Keratinocyte (primary cell): ENCODE results near the gene IFT122. TPM values are rescaled to one million over a fixed set of nuclear protein-coding genes. Genes with fewer than 3 reads are reported as not detected.

ENCODE experiments used
- DNase-seq: peaks from one replicate; pipeline ENCODE4 v3.0.0-alpha.2; 2011; ENCODE audit warnings: low read depth, missing footprints, low spot score
- FAIRE-seq: peaks from 2 replicates; lab custom pipeline; 2011; peaks lifted over from hg19 to GRCh38; lab: Jason Lieb, UNC
- H2AFZ ChIP-seq: 2 replicates; pipeline ENCODE4 v1.6.0; 2012; ENCODE audit warnings: low read length, control low read depth, inconsistent platforms; ENCODE audit not compliant: control insufficient read depth
- H3K27ac ChIP-seq: 2 replicates; pipeline ENCODE4 v1.5.1; 2011; ENCODE audit warnings: low read length; ENCODE audit not compliant: control insufficient read depth, insufficient read depth
- H3K27me3 ChIP-seq: 3 replicates; pipeline ENCODE4 v1.6.0; 2011; ENCODE audit warnings: low read length; ENCODE audit not compliant: control insufficient read depth, insufficient read depth; ENCODE audit errors: extremely low read depth
- H3K36me3 ChIP-seq, 2 experiments: 2 replicates in 1 of 2; 3 replicates in 1 of 2; pipeline ENCODE4 v1.5.1; 2011; ENCODE audit warnings: low read length in 2 of 2, mild to moderate bottlenecking in 1 of 2; ENCODE audit not compliant: control insufficient read depth in 2 of 2, insufficient read depth in 2 of 2; ENCODE audit errors: extremely low read depth in 1 of 2
- H3K4me1 ChIP-seq: 3 replicates; pipeline ENCODE4 v1.5.1; 2011; ENCODE audit warnings: low read length; ENCODE audit not compliant: control insufficient read depth, insufficient read depth; ENCODE audit errors: extremely low read depth
- H3K4me2 ChIP-seq: 3 replicates; pipeline ENCODE4 v1.6.0; 2011; ENCODE audit warnings: low read depth, low read length; ENCODE audit not compliant: control insufficient read depth, insufficient read depth; ENCODE audit errors: extremely low read depth
- H3K4me3 ChIP-seq, 3 experiments: fragments of 200-600 bp in 1 of 3; sonication (generic) in 1 of 3; 2 replicates in 2 of 3; 3 replicates in 1 of 3; pipeline ENCODE4 v1.5.1; 2011 to 2016; ENCODE audit warnings: low read length in 3 of 3, mild to moderate bottlenecking in 3 of 3, control low read depth in 2 of 3, inconsistent platforms in 1 of 3, low read depth in 1 of 3, mixed read lengths in 1 of 3, mixed run types in 1 of 3, moderate library complexity in 1 of 3; ENCODE audit not compliant: control insufficient read depth in 2 of 3, insufficient read depth in 2 of 3; ENCODE audit errors: extremely low read depth in 1 of 3
- H3K79me2 ChIP-seq: 2 replicates; pipeline ENCODE4 v1.6.0; 2012; ENCODE audit warnings: low read length; ENCODE audit not compliant: control insufficient read depth, insufficient read depth
- H3K9ac ChIP-seq: 3 replicates; pipeline ENCODE4 v1.6.0; 2011; ENCODE audit warnings: low read length; ENCODE audit not compliant: control insufficient read depth, insufficient read depth; ENCODE audit errors: extremely low read depth
- H3K9me1 ChIP-seq: 3 replicates; pipeline ENCODE4 v1.6.0; 2011; ENCODE audit warnings: low read length; ENCODE audit not compliant: control insufficient read depth, insufficient read depth; ENCODE audit errors: extremely low read depth
- H3K9me3 ChIP-seq: 2 replicates; pipeline ENCODE4 v1.5.1; 2012; ENCODE audit warnings: low read depth, low read length; ENCODE audit not compliant: control insufficient read depth
- H4K20me1 ChIP-seq: 3 replicates; pipeline ENCODE4 v1.6.0; 2011; ENCODE audit warnings: low read length; ENCODE audit not compliant: control insufficient read depth, insufficient read depth; ENCODE audit errors: extremely low read depth
- EZH2 ChIP-seq: IDR thresholded peaks from one replicate; pipeline ENCODE4 v1.6.1; 2012; ENCODE audit warnings: inconsistent platforms, mild to moderate bottlenecking, low read length, moderate library complexity
- dilution Hi-C: fragments of 300-500 bp; cut with MboI; formaldehyde crosslinking; loops from one replicate; pipeline ENCODE4 v1.7.0; 2020; ENCODE audit warnings: low sequenced_read_pairs; ENCODE audit not compliant: extremely low pct_ligation_motif_present
- polyA plus RNA-seq, 5 experiments: library from polyadenylated mRNA; depleted of rRNA in 3 of 5; stranded (reverse) in 3 of 5; stranded (forward) in 1 of 5; unstranded in 1 of 5; fragments of >200 nt; gene quantifications; 1 replicate in 1 of 5; 2 replicates in 3 of 5; 3 replicates in 1 of 5; pipeline versions ENCODE4 v1.2.1 to v1.2.3, GENCODE V29; 2011 to 2012; ENCODE audit warnings: missing spikeins in 2 of 5, low read depth in 1 of 5, low replicate concordance in 1 of 5
- TF ChIP-seq, protein P1 (sequence below), 3 experiments: IDR thresholded peaks in 1 of 3; conservative IDR thresholded peaks in 1 of 3; optimal IDR thresholded peaks in 1 of 3; 2 replicates in 2 of 3; 3 replicates in 1 of 3; pipeline versions ENCODE3 to v1.5.1; 2011; ENCODE audit warnings: low read length in 3 of 3, mild to moderate bottlenecking in 3 of 3, moderate library complexity in 2 of 3, control low read depth in 1 of 3, inconsistent platforms in 1 of 3; ENCODE audit not compliant: insufficient read depth in 2 of 3; ENCODE audit errors: extremely low read depth in 1 of 3

Gene IFT122
- polyA plus RNA-seq, 1 donor (not counting 4 experiments of a cell fraction or from before 2014, with no cell fraction given), result 7.1 TPM

GRCh38 chr3:129429602-129430001 lies 10.4 kb upstream of the IFT122 start:
- Histone ChIP-seq H3K4me1 (peaks cover 25% of the 10 kb centered on the region), H3K9me3 (no peaks in the 10 kb centered on the region), H3K36me3 (peaks cover 12 to 28% of the 10 kb centered on the region in 2 experiments), H3K27me3 (no peaks in the 10 kb centered on the region), H4K20me1 (no peaks in the 10 kb centered on the region), H3K4me3 (no peak overlapping the region), H2AFZ (no peak overlapping the region), H3K79me2 (no peaks in the 10 kb centered on the region), H3K27ac (no peak overlapping the region), H3K9ac (no peak overlapping the region), H3K4me2 (no peak overlapping the region), H3K9me1 (no peaks in the 10 kb centered on the region)
- no peak for TF ChIP-seq EZH2
- TF ChIP-seq, protein P1, sequence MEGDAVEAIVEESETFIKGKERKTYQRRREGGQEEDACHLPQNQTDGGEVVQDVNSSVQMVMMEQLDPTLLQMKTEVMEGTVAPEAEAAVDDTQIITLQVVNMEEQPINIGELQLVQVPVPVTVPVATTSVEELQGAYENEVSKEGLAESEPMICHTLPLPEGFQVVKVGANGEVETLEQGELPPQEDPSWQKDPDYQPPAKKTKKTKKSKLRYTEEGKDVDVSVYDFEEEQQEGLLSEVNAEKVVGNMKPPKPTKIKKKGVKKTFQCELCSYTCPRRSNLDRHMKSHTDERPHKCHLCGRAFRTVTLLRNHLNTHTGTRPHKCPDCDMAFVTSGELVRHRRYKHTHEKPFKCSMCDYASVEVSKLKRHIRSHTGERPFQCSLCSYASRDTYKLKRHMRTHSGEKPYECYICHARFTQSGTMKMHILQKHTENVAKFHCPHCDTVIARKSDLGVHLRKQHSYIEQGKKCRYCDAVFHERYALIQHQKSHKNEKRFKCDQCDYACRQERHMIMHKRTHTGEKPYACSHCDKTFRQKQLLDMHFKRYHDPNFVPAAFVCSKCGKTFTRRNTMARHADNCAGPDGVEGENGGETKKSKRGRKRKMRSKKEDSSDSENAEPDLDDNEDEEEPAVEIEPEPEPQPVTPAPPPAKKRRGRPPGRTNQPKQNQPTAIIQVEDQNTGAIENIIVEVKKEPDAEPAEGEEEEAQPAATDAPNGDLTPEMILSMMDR (optimal IDR thresholded peaks at IDR 0.05 in 1 of 3, IDR thresholded peaks at IDR 0.05 in 1 of 3, conservative IDR thresholded peaks at IDR 0.05 in 1 of 3; ENCODE audit: extremely low read depth in 1 of 3, insufficient read depth in 2 of 3, low read length in 3 of 3), result no peak
- DNase-seq, result no peak
- FAIRE-seq, result no peak
- dilution Hi-C loops, result no loop called here

- DNase-seq (no peak), FAIRE-seq (no peak)
- Histone ChIP-seq H3K9me1 (no peaks in the 10 kb centered on the region), H3K4me2 (no peak overlapping the region), H3K9ac (no peak overlapping the region), H3K36me3 (peaks cover 16 to 36% of the 10 kb centered on the region in 2 experiments), H3K9me3 (no peaks in the 10 kb centered on the region), H2AFZ (no peak overlapping the region), H3K4me3 (no peak overlapping the region), H3K4me1 (peaks cover 25% of the 10 kb centered on the region), H4K20me1 (no peaks in the 10 kb centered on the region), H3K79me2 (peaks cover 8% of the 10 kb centered on the region), H3K27ac (no peak overlapping the region), H3K27me3 (no peaks in the 10 kb centered on the region)
- TF ChIP-seq, protein P1 (optimal IDR thresholded peaks at IDR 0.05 in 1 of 3, IDR thresholded peaks at IDR 0.05 in 1 of 3, conservative IDR thresholded peaks at IDR 0.05 in 1 of 3; ENCODE audit: extremely low read depth in 1 of 3, insufficient read depth in 2 of 3, low read length in 3 of 3), result no peak
- no peak for TF ChIP-seq EZH2
- dilution Hi-C loops, result no loop called here
Observed at GRCh38 chr3:129432036-129432435, 8.0 kb upstream of the IFT122 start.
